IPS-15b (cell line): ENCODE data around the gene GPR107.

Experiments used
- H3K27me3 ChIP-seq: one replicate; pipeline ENCODE4 v1.6.1; 2013; ENCODE audit warnings: low read length; ENCODE audit not compliant: control insufficient read depth, insufficient read depth
- H3K36me3 ChIP-seq: one replicate; pipeline ENCODE4 v1.6.1; 2013; ENCODE audit warnings: low read length; ENCODE audit not compliant: control insufficient read depth, insufficient read depth
- H3K4me1 ChIP-seq: one replicate; pipeline ENCODE4 v1.6.1; 2013; ENCODE audit warnings: mild to moderate bottlenecking, low read length; ENCODE audit not compliant: control insufficient read depth, insufficient read depth
- H3K4me3 ChIP-seq: one replicate; pipeline ENCODE4 v1.5.1; 2013; ENCODE audit warnings: low read depth, low read length
- H3K9ac ChIP-seq: one replicate; pipeline ENCODE4 v1.6.1; 2013; ENCODE audit warnings: low read depth, mild to moderate bottlenecking, low read length
- H3K9me3 ChIP-seq: one replicate; pipeline ENCODE4 v1.6.1; 2013; ENCODE audit warnings: mild to moderate bottlenecking, low read length; ENCODE audit not compliant: control insufficient read depth, insufficient read depth

Gene GPR107

DNA sequence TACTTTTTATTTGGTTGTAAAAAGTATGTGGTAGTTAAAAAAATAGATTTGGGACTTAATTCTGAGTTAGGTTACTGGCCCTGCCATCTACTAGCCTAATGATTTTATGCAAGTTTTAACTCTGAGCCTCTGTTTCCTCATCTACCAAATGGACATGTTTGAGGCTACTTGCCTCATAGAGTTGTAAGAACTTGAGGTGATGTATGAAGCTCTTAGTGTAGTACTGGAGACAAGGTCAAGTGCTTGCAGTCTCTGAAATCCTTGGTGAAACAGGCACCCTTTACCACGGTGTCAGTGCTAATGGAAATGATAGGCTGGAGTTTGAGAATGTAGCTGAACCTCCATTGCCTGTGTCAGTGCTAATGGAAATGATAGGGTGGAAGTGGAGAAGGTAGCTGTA lies 15.3 kb downstream of the GPR107 start:
- Histone ChIP-seq H3K4me3 (no peak overlapping the region), H3K27me3 (no peaks in the 10 kb centered on the region), H3K4me1 (peaks cover 4% of the 10 kb centered on the region), H3K9me3 (no peaks in the 10 kb centered on the region), H3K9ac (no peak overlapping the region), H3K36me3 (no peaks in the 10 kb centered on the region)

DNA sequence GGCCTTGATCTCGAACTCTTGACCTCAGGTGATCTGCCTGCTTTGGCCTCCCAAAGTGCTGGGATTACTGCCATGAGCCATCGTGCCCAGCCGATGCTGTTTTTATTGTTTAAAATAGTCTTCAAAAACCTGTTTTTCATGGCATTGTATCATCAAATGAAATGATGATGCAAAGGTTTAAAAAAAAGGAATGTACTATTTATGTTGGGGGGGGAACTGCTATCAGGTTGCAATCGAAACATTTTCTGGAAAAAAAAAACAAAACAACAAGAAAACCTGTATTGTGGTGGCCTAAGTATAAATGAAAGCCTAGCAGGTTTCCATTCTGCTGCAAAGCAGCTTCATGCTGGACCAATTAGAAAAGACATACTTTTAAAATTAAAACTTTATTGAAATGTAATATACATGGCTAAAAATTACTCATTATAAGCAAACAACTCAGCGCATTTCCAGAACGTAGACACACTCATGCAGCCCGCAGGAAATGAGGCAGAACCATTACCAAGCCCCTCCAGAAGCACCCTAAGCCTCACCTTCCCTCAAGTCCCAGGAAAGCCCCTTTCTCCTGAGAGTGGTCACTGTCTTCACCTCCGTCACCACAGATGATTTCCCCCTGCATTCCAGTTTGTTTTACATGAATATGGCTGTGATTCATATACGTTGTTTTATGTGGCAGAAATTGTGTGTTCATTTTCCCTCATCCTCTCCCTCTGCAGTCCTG lies 19.0 kb downstream of the GPR107 start:
- no peaks in the 10 kb centered on the region for H3K27me3 ChIP-seq
- H3K9ac ChIP-seq = no peak overlapping the region
- no peaks in the 10 kb centered on the region for H3K9me3 ChIP-seq
- H3K36me3 ChIP-seq = peaks cover 6% of the 10 kb centered on the region
- peaks cover 4% of the 10 kb centered on the region for H3K4me1 ChIP-seq
- no peak overlapping the region for H3K4me3 ChIP-seq

DNA sequence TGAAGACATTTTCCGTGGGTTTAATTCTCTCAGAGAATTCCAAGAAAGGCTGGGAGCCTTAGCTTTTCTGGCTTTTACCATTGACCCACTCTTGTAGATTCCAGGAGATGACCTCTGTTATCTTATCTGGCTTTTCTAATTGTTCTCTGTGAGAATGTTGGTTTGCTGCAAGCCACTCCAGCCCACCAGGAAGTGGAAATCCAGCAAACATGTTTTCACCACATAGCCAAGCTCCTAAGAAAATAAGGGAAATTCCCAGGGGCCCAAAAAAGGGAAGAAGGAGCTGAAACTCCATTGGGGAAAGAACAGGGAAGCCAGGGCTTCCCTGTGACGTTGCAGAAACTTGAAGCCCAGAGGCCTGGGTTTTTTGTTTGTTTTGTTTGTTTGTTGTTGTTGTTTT lies 19.7 kb downstream of the GPR107 start:
- H3K4me3 ChIP-seq = no peak overlapping the region

DNA sequence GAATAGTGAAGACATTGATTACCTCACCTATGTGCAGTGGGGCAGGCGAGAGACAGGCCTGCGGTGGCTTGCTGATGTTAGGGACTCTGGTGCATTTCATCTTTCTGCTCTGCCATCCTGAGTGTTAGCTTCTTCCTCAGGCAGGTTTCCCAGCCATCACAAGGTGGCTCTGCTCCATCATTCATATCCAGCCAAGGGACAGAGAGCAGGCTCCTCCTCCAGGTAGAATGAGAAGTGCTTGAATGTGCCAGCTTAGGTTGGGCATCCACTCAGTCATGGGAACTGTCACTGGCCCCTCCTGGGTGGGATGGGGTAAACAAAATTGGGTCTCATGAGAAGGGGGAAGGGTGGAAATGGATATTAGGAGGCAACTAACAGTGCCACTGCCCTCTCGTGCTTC lies 24.8 kb downstream of the GPR107 start:
- Histone ChIP-seq H3K27me3 (no peaks in the 10 kb centered on the region), H3K36me3 (peaks cover 14% of the 10 kb centered on the region), H3K4me1 (no peaks in the 10 kb centered on the region), H3K4me3 (no peak overlapping the region), H3K9ac (no peak overlapping the region), H3K9me3 (no peaks in the 10 kb centered on the region)

More for the DNA sequence above, 19.7 kb downstream of the GPR107 start:
- H3K36me3 ChIP-seq = peaks cover 9% of the 10 kb centered on the region
- no peaks in the 10 kb centered on the region for H3K9me3 ChIP-seq
- H3K9ac ChIP-seq = no peak overlapping the region
- no peaks in the 10 kb centered on the region for H3K27me3 ChIP-seq
- H3K4me1 ChIP-seq = peaks cover 4% of the 10 kb centered on the region

DNA sequence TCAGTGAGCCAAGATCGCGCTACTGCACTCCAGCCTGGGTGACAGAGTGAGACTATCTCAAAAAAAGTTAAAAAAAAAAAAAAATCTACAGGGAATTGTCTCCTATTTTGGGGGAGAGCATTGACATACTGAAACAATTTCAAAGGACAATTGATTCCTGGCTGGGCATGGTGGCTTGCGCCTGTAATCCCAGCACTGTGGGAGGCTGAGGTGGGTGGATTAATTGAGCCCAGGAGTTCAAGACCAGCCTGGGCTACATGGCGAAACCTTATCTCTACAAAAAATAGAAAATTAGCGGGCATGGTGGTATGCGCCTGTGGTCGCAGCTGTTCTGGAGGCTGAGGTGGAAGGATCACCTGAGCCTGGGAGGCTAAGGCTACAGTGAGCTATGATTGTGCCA lies 30.6 kb downstream of the GPR107 start:
- Histone ChIP-seq H3K9ac (no peak overlapping the region), H3K4me3 (no peak overlapping the region), H3K4me1 (no peaks in the 10 kb centered on the region), H3K36me3 (peaks cover under 1% of the 10 kb centered on the region), H3K9me3 (no peaks in the 10 kb centered on the region), H3K27me3 (no peaks in the 10 kb centered on the region)

DNA sequence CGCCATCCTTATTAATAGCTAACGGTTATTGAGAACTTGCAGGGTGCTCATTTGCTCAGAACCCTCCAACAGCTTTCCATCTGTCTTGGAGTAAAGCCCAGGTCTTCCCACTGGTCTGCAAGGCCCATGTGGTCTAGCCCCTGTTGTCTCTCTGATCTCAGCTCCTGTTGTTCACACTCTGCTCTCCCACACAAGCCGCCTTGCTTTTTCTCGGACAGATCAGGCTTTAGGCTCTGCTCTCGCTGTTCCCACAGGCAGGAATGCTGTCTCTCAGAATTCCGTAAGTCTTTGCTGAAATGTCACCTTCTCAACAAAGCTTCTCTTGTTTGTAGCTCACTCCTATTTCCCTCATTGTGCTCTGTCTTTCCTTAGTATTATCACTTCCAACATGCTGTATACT lies 34.3 kb downstream of the GPR107 start:
- no peaks in the 10 kb centered on the region for H3K4me1 ChIP-seq
- H3K9me3 ChIP-seq = no peaks in the 10 kb centered on the region
- H3K9ac ChIP-seq = no peak overlapping the region
- peaks cover 5% of the 10 kb centered on the region for H3K36me3 ChIP-seq
- H3K4me3 ChIP-seq = no peak overlapping the region
- H3K27me3 ChIP-seq = no peaks in the 10 kb centered on the region

DNA sequence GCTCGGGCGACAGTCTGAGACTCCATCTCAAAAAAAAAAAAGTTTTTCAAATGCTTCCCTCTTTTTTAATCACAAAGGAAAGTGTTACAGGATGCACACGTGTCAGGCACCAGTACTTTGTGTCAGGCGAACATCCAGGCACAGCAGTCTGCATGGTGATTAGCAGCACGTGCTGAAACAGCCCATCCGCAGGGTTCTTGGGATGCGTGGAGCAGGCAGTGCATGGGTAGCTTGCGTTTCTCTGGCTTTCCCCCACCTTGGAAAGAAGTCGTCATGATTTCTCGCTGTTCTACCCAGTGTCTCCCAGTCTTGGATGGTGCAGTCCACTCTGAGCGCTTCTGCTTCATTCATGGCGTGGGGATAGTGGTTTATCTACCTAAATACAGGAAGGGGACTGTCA lies 35.4 kb downstream of the GPR107 start:
- peaks cover 5% of the 10 kb centered on the region for H3K36me3 ChIP-seq
- no peaks in the 10 kb centered on the region for H3K9me3 ChIP-seq

DNA sequence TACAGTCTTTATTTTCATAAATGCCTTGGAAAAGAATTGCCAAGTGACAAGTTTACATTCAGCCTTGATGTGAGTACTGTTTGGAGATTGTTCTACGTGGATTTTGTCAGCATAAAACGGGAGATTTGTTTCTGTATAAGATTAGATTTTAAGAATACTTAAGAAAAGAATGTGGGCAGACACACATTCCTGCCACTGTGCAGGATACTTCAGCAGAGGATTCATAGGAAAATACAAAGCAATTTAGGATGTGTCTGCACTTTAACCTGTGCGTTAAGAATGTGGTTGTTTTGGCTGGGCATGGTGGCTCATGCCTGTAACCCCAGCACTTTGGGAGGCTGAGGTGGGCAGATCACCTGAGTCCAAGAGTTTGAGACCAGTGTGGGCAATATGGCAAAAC lies 37.2 kb downstream of the GPR107 start:
- H3K36me3 ChIP-seq = peaks cover 5% of the 10 kb centered on the region
- H3K27me3 ChIP-seq = no peaks in the 10 kb centered on the region
- no peak overlapping the region for H3K4me3 ChIP-seq
- H3K9me3 ChIP-seq = no peaks in the 10 kb centered on the region
- no peaks in the 10 kb centered on the region for H3K4me1 ChIP-seq
- no peak overlapping the region for H3K9ac ChIP-seq

More for the DNA sequence above, 35.4 kb downstream of the GPR107 start:
- Histone ChIP-seq H3K4me1 (no peaks in the 10 kb centered on the region), H3K27me3 (no peaks in the 10 kb centered on the region), H3K4me3 (no peak overlapping the region), H3K9ac (no peak overlapping the region)

DNA sequence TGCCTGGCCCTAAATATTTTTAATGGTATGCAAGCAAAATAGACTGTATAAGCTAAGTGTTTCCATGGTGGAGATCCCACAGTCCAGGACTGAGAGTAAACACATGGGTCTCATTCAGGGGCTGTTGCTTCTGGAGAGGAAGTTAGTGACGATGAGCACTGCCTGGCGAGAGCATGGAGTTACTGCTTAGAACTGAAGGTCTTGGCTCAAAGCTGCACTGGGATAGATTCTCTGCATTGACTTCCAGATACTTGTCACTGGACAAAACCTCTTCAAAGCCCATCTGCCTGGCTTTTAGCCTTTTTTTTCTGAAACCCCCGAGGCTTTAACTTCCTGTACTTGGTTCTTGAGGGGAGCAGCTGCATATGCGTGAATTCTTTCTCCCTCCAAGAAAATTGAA lies 39.2 kb downstream of the GPR107 start:
- no peak overlapping the region for H3K4me3 ChIP-seq
- H3K4me1 ChIP-seq = no peaks in the 10 kb centered on the region
- no peaks in the 10 kb centered on the region for H3K9me3 ChIP-seq
- H3K27me3 ChIP-seq = no peaks in the 10 kb centered on the region
- peaks cover 7% of the 10 kb centered on the region for H3K36me3 ChIP-seq
- no peak overlapping the region for H3K9ac ChIP-seq

DNA sequence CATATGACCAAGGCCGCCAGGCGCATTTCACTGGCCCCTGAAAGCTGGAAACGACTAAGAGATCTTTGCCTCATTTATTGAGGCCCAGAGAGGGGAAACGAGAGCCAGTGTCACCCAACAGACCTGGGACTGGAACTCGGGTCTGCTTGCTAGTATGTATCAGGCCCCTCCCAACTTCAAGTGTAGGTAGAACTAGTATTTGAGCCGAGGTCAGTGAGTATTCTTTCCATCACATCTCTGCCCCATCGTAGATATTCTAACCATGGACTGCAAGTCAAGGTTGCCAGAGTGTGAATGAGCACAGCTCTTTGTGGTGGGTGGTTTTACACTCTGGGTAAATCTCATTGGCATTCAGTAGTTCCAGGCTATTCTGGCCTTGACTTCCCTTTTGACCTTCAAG lies 42.2 kb downstream of the GPR107 start:
- Histone ChIP-seq H3K4me1 (no peaks in the 10 kb centered on the region), H3K27me3 (no peaks in the 10 kb centered on the region), H3K9me3 (no peaks in the 10 kb centered on the region), H3K9ac (no peak overlapping the region), H3K36me3 (peaks cover 19% of the 10 kb centered on the region), H3K4me3 (no peak overlapping the region)

DNA sequence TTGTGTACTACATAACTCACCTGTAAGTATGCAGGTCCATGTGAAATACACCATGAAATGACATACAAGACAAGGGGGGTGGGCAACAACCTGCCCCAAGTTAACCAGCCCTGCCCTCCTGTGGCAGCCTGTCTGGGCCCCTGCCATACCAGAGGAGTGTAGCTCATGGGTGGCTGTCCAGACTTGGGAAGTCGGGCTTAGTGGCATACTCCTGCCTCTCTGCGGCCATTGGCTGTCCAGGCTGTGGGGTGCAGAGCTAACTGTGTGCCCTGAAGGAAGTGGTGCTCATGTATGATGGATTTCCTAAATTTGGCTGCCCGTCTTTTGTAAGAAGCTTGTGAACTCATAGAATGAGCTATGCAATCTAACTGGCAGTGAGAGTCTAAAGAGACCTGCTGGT lies 47.0 kb downstream of the GPR107 start:
- peaks cover 41% of the 10 kb centered on the region for H3K36me3 ChIP-seq

DNA sequence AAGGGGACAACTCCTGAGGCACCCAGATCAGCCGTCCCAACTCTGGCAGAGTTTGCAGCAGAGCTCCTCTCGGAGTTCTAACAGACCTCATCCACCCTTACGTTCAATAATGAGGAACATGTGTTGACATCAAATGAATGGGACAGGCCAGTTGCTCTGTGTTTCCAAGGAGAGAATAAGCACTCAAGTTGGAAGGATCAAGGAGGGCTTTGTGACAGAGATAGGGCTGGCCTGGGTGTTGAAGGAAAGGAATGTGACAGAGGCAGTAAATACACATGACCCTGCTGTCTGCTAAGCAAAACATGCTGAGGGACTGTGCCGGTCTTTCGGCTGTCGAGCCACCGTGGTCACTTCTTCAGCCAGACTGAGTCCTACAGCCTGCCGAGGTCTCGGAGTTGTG lies 48.2 kb downstream of the GPR107 start:
- no peaks in the 10 kb centered on the region for H3K4me1 ChIP-seq
- no peak overlapping the region for H3K9ac ChIP-seq
- no peaks in the 10 kb centered on the region for H3K9me3 ChIP-seq
- H3K4me3 ChIP-seq = no peak overlapping the region
- no peaks in the 10 kb centered on the region for H3K27me3 ChIP-seq
- H3K36me3 ChIP-seq = peaks cover 41% of the 10 kb centered on the region

More for the DNA sequence above, 47.0 kb downstream of the GPR107 start:
- H3K27me3 ChIP-seq = no peaks in the 10 kb centered on the region
- no peaks in the 10 kb centered on the region for H3K4me1 ChIP-seq
- no peak overlapping the region for H3K4me3 ChIP-seq
- H3K9ac ChIP-seq = no peak overlapping the region
- no peaks in the 10 kb centered on the region for H3K9me3 ChIP-seq
